ENCODE results near the gene SPACA6.

SPACA6 gene, protein sequence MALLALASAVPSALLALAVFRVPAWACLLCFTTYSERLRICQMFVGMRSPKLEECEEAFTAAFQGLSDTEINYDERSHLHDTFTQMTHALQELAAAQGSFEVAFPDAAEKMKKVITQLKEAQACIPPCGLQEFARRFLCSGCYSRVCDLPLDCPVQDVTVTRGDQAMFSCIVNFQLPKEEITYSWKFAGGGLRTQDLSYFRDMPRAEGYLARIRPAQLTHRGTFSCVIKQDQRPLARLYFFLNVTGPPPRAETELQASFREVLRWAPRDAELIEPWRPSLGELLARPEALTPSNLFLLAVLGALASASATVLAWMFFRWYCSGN

GRCh38 chr19:51693260-51693659 lies at the start of gene SPACA6:
Gene SPACA6 (plus strand): TSS chr19:51693330. CDS start chr19:51693527, 197 bp downstream.
- no peak for DNase-seq

- no peak for DNase-seq
These were observed 48.4 kb upstream of the SPACA6 start for GRCh38 chr19:51644636-51645271.

DNA sequence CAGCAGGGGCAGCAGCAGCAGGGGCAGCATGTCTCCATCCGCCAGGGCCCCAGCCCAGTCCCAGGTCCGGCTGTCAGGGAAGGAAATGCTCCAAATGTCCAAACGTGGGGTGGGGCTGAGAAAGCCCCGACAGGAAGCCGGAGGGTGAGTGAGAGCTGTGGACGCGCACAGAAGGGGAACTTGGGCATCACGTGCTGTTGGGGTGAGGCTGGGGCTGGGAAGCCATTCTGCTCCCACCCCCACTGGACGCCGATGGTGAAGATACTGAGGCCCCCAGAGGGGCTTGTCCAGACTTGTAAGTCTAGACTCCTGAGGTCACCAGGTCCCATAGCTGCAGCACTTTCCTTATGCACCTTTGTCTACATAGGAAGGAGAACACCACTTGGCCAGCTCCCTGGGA lies 46.4 kb upstream of the SPACA6 start, which contains the start of gene SIGLEC14:
Gene SIGLEC14, minus strand, starts transcription at position 96 of the 400 bp plus-strand sequence. Its CDS starts 66 bp downstream, at position 30.
- peak in 1 of 2 donors; percentile 15 for DNase-seq

- peak in 1 of 2 donors; percentile 0 for DNase-seq
These were observed 45.8 kb upstream of the SPACA6 start for GRCh38 chr19:51647318-51647717.

GRCh38 chr19:51651216-51651846 lies 41.8 kb upstream of the SPACA6 start:
- DNase-seq, result peak; percentile 89 to 96

DNA sequence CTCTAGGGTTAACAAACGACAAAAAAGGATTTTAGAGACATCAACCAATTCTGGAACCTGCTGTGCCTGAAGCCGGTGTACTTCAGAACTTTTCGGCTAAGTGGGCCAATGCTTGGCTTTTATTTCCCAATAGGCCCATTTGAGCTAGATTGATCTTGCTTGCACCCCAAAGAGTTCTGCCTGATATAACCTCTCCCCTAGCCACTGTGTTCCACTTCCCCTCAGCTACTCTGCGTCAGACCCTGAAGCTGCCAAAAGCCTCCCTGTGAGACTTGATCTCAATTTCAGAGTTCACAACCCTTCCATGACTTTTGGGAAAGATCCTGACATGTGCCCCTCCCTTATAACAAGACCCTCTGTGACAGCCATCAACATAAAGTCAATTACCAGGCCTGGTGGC lies 40.9 kb upstream of the SPACA6 start:
- peak; percentile 31 to 45 for DNase-seq

DNA sequence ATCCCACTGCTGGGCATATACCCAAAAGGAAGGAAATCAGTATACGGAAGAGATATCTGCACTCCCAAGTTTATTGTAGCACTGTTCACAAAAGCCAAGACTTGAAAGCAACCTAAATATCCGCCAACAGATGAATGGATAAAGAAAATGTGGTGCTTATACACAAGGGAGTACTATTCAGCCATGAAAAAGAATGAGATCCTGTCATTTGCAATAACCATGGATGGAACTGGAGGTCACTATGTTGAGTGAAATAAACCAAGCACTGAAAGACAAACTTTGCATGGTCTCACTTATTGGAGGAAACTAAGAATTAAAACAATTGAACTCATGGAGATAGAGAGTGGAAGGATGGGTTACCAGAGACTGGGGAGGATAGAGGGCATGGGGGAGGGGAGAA lies 40.0 kb upstream of the SPACA6 start:
- DNase-seq, result no peak

DNA sequence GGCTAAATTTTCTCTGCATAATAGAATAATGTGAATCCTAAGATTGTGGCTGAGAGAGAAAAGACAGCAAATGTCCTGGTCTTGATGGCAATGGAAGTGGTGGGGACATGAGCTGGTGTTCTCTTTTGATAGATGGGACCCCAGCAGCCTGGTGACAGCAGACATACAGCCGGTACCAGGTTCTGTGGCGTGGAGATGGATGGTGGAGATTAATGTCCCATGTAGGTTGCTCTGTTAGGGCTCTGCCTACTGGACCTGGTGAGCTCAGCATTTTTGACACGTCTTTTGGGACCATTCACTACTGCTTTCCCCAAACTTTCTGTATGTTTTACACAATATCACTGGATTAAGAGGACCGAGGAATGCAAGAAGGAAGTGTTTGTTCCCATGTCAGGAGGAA lies 38.3 kb upstream of the SPACA6 start:
- peak in 1 of 2 donors; percentile 12 for DNase-seq

DNA sequence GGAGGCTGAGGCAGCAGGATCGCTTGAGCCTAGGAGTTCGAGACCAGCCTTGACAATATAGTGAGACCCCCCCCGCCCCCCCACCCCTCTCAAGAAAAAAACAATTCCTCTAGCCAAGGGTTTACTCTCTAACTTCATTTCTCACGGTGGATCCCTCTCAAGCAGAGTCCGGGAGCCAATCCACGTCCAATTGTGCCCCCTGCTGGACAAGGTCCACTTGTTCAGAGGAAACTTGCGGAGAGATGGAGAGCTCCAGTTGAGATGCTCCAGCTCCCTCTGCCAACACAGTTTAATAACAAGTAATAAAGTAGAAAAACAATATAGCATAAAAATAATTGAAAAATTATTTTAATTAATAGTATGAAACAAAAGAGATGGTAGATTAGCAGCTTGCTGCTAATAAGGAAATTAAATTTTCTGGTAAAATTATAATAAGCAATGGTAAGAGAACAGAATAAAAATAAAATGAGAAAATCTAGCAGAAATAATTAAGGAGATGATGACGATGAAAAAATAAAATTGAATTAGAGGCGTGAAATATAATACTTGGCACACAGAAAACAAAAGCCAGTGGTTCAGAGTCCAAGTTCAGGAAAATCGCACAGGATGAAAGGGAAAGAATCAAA lies 32.0 kb upstream of the SPACA6 start:
- DNase-seq, result peak; percentile 70 to 98

DNA sequence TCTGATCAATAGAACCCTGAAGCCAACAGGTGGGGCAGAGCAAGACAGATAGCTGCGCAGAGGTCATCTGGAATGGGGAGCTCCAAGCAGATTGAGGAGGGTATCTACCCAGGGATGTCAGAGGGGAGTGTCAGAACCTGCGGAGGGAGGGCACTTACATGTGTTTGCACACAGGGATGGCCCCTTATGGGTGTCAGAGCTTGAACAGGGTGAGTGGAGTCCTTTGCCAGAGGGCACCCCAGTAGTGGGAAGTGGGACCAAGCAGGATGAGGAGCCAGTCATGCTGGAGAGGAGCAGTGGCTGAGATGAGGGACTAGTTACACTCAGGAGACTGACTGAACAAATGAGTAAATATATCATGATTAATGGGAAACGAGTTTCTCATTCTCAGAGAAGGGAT lies 29.5 kb upstream of the SPACA6 start:
- no peak for DNase-seq

DNA sequence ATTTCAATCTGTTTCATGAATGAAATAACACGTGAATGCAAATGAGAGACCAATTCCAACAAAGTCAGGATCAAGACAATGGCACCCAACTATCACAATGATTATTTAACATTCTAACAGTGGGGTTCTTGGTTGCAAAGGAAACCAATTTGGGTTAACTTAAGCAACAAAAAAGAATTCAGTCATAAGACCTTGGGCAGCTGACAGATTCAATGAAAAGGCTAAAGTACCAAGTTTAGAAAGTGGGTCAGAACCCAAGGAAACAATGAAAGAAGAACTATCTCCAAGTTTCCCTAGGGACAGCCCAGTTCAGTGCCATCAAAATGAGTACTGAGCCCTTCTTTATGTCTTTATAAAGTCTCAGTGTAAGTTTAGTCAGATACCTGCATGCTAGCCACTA lies 29.0 kb upstream of the SPACA6 start:
- DNase-seq, result peak in 1 of 2 donors; percentile 5

DNA sequence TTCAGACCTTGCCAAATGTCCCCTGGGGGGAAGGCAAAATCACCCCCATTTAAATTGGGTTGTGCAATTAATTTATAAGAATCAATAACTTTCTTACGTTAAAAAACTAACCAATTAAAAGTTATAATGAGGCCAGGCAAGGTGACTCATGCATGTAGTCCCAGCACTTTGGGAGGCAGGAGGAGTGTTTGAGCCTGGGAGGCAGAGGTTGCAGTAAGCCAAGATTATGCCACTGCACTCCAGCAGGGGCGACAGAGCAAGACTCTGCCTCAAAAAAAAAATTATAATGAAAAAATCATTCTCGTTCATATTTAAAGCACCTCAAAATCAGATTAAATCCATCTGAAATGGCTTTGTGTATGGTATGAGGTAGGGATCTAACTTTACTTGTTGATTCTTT lies 28.1 kb upstream of the SPACA6 start:
- DNase-seq, result peak in 1 of 2 donors; percentile 4

GRCh38 chr19:51668216-51668615 lies 24.9 kb upstream of the SPACA6 start:
- DNase-seq, result peak; percentile 91 to 99

- peak; percentile 55 to 78 for DNase-seq
These were observed 17.1 kb upstream of the SPACA6 start for GRCh38 chr19:51675911-51676565.

DNA sequence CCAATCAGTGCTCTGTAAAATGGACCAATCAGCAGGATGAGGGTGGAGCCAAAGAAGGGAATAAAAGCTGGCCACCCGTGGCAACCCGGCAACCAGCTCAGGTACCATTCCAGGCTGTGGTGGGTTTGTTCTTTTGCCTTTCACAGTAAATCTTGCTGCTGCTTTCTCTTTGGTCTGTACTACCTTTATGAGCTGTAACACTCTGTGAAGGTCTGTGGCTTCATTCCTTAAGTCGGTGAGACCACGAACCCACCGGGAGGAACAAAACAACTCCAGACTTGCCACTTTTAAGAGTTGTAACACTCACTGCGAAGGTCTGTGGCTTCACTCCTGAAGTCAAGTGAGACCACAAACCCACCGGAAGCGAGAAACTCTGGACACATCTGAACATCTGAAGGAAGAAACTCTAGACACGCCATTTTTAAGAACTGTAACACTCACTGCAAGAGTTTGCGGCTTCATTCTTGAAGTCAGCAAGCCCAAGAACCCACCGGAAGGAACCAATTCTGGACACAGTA lies 16.5 kb upstream of the SPACA6 start:
- DNase-seq, result no peak

DNA sequence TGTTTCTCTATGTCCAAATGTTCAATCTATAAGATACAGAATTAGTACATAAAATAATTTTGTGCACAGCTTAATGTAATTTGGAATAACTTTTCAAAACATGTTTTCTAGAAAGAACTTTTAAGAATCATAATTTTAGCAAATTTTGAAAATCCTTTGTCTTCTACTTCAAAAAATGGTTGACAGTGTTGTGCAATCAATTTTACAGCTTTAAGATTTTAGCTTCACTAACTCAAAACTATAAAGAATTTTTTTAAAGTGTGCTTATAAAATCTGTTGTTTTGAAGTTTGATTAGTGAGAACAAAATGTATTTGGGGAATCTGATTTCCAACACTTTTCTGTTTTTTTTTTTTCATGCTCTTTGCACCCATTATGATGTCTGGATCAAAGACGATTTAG lies 12.7 kb upstream of the SPACA6 start:
- DNase-seq, result no peak

- no peak for DNase-seq
These were observed 11.7 kb upstream of the SPACA6 start for GRCh38 chr19:51681286-51681941.

- no peak for DNase-seq
These were observed 7.0 kb upstream of the SPACA6 start for GRCh38 chr19:51686171-51686570.

GRCh38 chr19:51687791-51688670 lies 5.1 kb upstream of the SPACA6 start:
- DNase-seq, result no peak

DNA sequence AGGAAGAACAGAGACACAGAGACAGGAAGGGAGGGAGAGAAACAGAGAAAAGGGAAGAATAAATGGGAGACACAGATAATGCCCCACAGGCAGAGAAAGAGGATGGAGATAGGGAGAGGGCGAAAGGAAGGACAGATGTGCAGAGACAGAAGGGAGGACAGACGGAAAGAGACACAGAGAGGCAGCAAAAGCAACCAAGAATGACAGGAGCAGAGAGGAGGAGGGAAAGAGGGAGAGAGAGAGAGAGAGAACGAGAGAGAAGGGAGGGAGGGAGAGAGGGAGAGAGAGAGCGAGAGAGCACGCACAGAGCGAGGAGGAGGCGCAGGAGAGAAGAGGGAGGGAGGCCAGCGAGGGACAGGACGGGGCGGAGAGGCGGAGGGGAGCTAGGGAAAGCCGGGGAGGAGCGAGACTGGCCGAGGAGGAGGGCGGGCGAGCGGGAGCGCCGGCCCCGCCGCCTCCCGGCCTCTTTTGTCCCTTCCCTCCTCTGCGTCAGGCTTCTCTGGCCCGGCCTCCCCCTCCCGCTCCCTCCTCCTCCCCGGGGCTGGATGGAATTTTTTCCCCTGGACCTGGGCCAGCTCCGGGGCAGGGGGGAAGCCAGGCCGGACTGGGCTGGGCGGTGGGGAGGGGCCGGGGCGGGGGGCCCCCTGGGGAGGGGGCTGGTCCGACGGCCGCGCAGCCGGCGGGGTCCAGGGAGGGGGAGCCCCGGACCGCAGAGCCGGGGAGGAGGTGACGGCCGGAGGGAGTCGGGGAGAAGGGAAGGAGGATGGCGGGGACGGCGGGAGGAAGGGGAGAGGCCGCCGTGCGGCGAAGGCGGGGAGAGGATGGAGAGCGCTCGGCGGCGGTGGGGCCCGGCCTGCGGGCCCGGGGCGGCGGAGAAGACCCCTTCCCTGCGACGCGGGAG lies 4.2 kb upstream of the SPACA6 start:
- peak; percentile 51 to 62 for DNase-seq
